NCI-H345 treated with DMSO at 0.1 percent for 48 hours (cell line): Measurements from ENCODE around the gene SMPDL3A.

Experiments
- DNase-seq: peaks from one replicate; lab custom pipeline; 2025; ENCODE audit not compliant: unreplicated experiment; lab: John Stamatoyannopoulos, UW

SMPDL3A gene

GRCh38 chr6:122853259-122853995 lies 64.4 kb downstream of the SMPDL3A start:
- DNase-seq: no peak
